ENCODE measurements around the gene USP15.

Gene USP15

GRCh38 chr12:62267026-62267425 is 6.8 kb downstream of the USP15 start:
- Histone ChIP-seq H3K27me3 (ENCODE audit: control insufficient read depth in 1 of 2, insufficient read depth in 2 of 2, low read length in 2 of 2) (no peaks in the 10 kb centered on the region), H3K4me1 (ENCODE audit: control insufficient read depth, insufficient read depth, low read length) (no peaks in the 10 kb centered on the region), H3K27ac (ENCODE audit: low read length) (no peak overlapping the region)

DNA sequence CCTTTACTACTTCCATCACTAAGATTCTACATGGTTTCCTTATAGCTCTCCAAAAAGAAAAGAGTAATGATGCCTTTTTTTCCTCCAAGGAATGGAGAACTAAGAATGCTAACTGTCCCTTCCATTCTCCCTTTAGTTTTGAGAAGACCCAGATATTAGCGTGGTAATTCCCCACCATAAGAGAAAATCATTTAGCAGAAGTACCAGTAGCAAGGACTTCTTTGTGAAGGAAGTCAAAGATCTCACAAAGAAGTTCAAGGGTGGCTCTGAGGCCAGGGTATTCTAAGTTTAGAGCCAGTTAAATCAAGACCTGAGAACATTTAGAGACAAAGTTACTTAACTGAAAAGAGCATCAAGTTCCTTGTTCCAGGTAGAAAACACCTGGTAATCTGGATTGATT is 7.3 kb downstream of the USP15 start:
- H3K4me3 ChIP-seq (ENCODE audit: low read length in 2 of 2): no peak overlapping the region
- H3K27me3 ChIP-seq (ENCODE audit: control insufficient read depth in 1 of 2, insufficient read depth in 2 of 2, low read length in 2 of 2): no peaks in the 10 kb centered on the region
- H3K27ac ChIP-seq (ENCODE audit: low read length): no peak overlapping the region
- H3K4me1 ChIP-seq (ENCODE audit: control insufficient read depth, insufficient read depth, low read length): no peaks in the 10 kb centered on the region
- no peaks in the 10 kb centered on the region for H3K36me3 ChIP-seq (ENCODE audit: control insufficient read depth in 2 of 2, insufficient read depth in 2 of 2, low read length in 2 of 2)
- no peak overlapping the region for H3K9ac ChIP-seq (ENCODE audit: low read length in 2 of 2)
- no peaks in the 10 kb centered on the region for H3K9me3 ChIP-seq (ENCODE audit: control insufficient read depth in 2 of 2, low read length in 2 of 2)

More at GRCh38 chr12:62267026-62267425, 6.8 kb downstream of the USP15 start:
- H3K4me3 ChIP-seq (ENCODE audit: low read length in 2 of 2): no peak overlapping the region
- no peaks in the 10 kb centered on the region for H3K9me3 ChIP-seq (ENCODE audit: control insufficient read depth in 2 of 2, low read length in 2 of 2)
- no peak overlapping the region for H3K9ac ChIP-seq (ENCODE audit: low read length in 2 of 2)
- H3K36me3 ChIP-seq (ENCODE audit: control insufficient read depth in 2 of 2, insufficient read depth in 2 of 2, low read length in 2 of 2): no peaks in the 10 kb centered on the region

- Histone ChIP-seq H3K36me3 (ENCODE audit: control insufficient read depth in 2 of 2, insufficient read depth in 2 of 2, low read length in 2 of 2) (no peaks in the 10 kb centered on the region), H3K9me3 (ENCODE audit: control insufficient read depth in 2 of 2, low read length in 2 of 2) (no peaks in the 10 kb centered on the region), H3K27me3 (ENCODE audit: control insufficient read depth in 1 of 2, insufficient read depth in 2 of 2, low read length in 2 of 2) (no peaks in the 10 kb centered on the region), H3K4me1 (ENCODE audit: control insufficient read depth, insufficient read depth, low read length) (no peaks in the 10 kb centered on the region), H3K27ac (ENCODE audit: low read length) (no peak overlapping the region), H3K9ac (ENCODE audit: low read length in 2 of 2) (no peak overlapping the region), H3K4me3 (ENCODE audit: low read length in 2 of 2) (no peak overlapping the region)
These were observed 8.8 kb downstream of the USP15 start for GRCh38 chr12:62268956-62269355.

- Histone ChIP-seq H3K36me3 (ENCODE audit: control insufficient read depth in 2 of 2, insufficient read depth in 2 of 2, low read length in 2 of 2) (no peaks in the 10 kb centered on the region), H3K27me3 (ENCODE audit: control insufficient read depth in 1 of 2, insufficient read depth in 2 of 2, low read length in 2 of 2) (no peaks in the 10 kb centered on the region), H3K4me3 (ENCODE audit: low read length in 2 of 2) (no peak overlapping the region), H3K9ac (ENCODE audit: low read length in 2 of 2) (no peak overlapping the region), H3K9me3 (ENCODE audit: control insufficient read depth in 2 of 2, low read length in 2 of 2) (no peaks in the 10 kb centered on the region), H3K4me1 (ENCODE audit: control insufficient read depth, insufficient read depth, low read length) (no peaks in the 10 kb centered on the region), H3K27ac (ENCODE audit: low read length) (no peak overlapping the region)
These were observed 9.4 kb downstream of the USP15 start for GRCh38 chr12:62269464-62270228.

GRCh38 chr12:62270384-62270783 is 10.2 kb downstream of the USP15 start:
- H3K36me3 ChIP-seq (ENCODE audit: control insufficient read depth in 2 of 2, insufficient read depth in 2 of 2, low read length in 2 of 2): no peaks in the 10 kb centered on the region
- no peak overlapping the region for H3K9ac ChIP-seq (ENCODE audit: low read length in 2 of 2)
- no peaks in the 10 kb centered on the region for H3K4me1 ChIP-seq (ENCODE audit: control insufficient read depth, insufficient read depth, low read length)
- no peaks in the 10 kb centered on the region for H3K9me3 ChIP-seq (ENCODE audit: control insufficient read depth in 2 of 2, low read length in 2 of 2)
- H3K27ac ChIP-seq (ENCODE audit: low read length): no peak overlapping the region
- no peak overlapping the region for H3K4me3 ChIP-seq (ENCODE audit: low read length in 2 of 2)
- no peaks in the 10 kb centered on the region for H3K27me3 ChIP-seq (ENCODE audit: control insufficient read depth in 1 of 2, insufficient read depth in 2 of 2, low read length in 2 of 2)

DNA sequence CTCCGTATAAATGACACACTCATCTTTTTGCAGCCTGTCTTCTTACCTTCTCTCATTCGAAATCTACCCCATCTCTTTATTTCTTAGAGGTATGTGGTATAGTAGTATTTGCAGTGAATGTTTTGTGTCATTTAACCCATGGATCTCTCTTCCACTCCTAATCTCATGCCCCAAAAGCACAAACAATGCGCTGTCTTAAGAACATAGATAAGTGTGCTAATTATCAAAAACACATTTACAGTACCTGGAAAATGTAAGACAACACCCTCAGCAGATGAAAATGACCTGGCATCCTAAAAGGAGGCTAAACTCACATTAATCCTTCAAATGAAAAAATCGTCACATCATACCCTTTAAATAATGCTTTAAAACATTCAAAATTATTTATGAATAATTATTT is 10.7 kb downstream of the USP15 start:
- Histone ChIP-seq H3K9ac (ENCODE audit: low read length in 2 of 2) (no peak overlapping the region), H3K27ac (ENCODE audit: low read length) (no peak overlapping the region), H3K9me3 (ENCODE audit: control insufficient read depth in 2 of 2, low read length in 2 of 2) (no peaks in the 10 kb centered on the region), H3K36me3 (ENCODE audit: control insufficient read depth in 2 of 2, insufficient read depth in 2 of 2, low read length in 2 of 2) (no peaks in the 10 kb centered on the region), H3K27me3 (ENCODE audit: control insufficient read depth in 1 of 2, insufficient read depth in 2 of 2, low read length in 2 of 2) (no peaks in the 10 kb centered on the region), H3K4me1 (ENCODE audit: control insufficient read depth, insufficient read depth, low read length) (no peaks in the 10 kb centered on the region), H3K4me3 (ENCODE audit: low read length in 2 of 2) (no peak overlapping the region)

GRCh38 chr12:62272936-62273552 is 12.8 kb downstream of the USP15 start:
- no peaks in the 10 kb centered on the region for H3K4me1 ChIP-seq (ENCODE audit: control insufficient read depth, insufficient read depth, low read length)
- H3K27me3 ChIP-seq (ENCODE audit: control insufficient read depth in 1 of 2, insufficient read depth in 2 of 2, low read length in 2 of 2): no peaks in the 10 kb centered on the region
- no peaks in the 10 kb centered on the region for H3K9me3 ChIP-seq (ENCODE audit: control insufficient read depth in 2 of 2, low read length in 2 of 2)
- no peak overlapping the region for H3K27ac ChIP-seq (ENCODE audit: low read length)
- no peak overlapping the region for H3K9ac ChIP-seq (ENCODE audit: low read length in 2 of 2)
- H3K4me3 ChIP-seq (ENCODE audit: low read length in 2 of 2): no peak overlapping the region
- no peaks in the 10 kb centered on the region for H3K36me3 ChIP-seq (ENCODE audit: control insufficient read depth in 2 of 2, insufficient read depth in 2 of 2, low read length in 2 of 2)

GRCh38 chr12:62273724-62274380 is 13.6 kb downstream of the USP15 start:
- no peak overlapping the region for H3K4me3 ChIP-seq (ENCODE audit: low read length in 2 of 2)
- H3K27ac ChIP-seq (ENCODE audit: low read length): no peak overlapping the region
- H3K4me1 ChIP-seq (ENCODE audit: control insufficient read depth, insufficient read depth, low read length): no peaks in the 10 kb centered on the region
- H3K9me3 ChIP-seq (ENCODE audit: control insufficient read depth in 2 of 2, low read length in 2 of 2): no peaks in the 10 kb centered on the region
- no peaks in the 10 kb centered on the region for H3K36me3 ChIP-seq (ENCODE audit: control insufficient read depth in 2 of 2, insufficient read depth in 2 of 2, low read length in 2 of 2)
- H3K27me3 ChIP-seq (ENCODE audit: control insufficient read depth in 1 of 2, insufficient read depth in 2 of 2, low read length in 2 of 2): no peaks in the 10 kb centered on the region
- H3K9ac ChIP-seq (ENCODE audit: low read length in 2 of 2): no peak overlapping the region

- H3K36me3 ChIP-seq (ENCODE audit: control insufficient read depth in 2 of 2, insufficient read depth in 2 of 2, low read length in 2 of 2): no peaks in the 10 kb centered on the region
- H3K9ac ChIP-seq (ENCODE audit: low read length in 2 of 2): no peak overlapping the region
- no peaks in the 10 kb centered on the region for H3K9me3 ChIP-seq (ENCODE audit: control insufficient read depth in 2 of 2, low read length in 2 of 2)
- no peaks in the 10 kb centered on the region for H3K4me1 ChIP-seq (ENCODE audit: control insufficient read depth, insufficient read depth, low read length)
- H3K4me3 ChIP-seq (ENCODE audit: low read length in 2 of 2): no peak overlapping the region
- H3K27ac ChIP-seq (ENCODE audit: low read length): no peak overlapping the region
- H3K27me3 ChIP-seq (ENCODE audit: control insufficient read depth in 1 of 2, insufficient read depth in 2 of 2, low read length in 2 of 2): no peaks in the 10 kb centered on the region
These were observed 17.8 kb downstream of the USP15 start for GRCh38 chr12:62278022-62278421.

GRCh38 chr12:62279058-62279457 is 18.9 kb downstream of the USP15 start:
- no peaks in the 10 kb centered on the region for H3K9me3 ChIP-seq (ENCODE audit: control insufficient read depth in 2 of 2, low read length in 2 of 2)
- no peak overlapping the region for H3K9ac ChIP-seq (ENCODE audit: low read length in 2 of 2)
- no peaks in the 10 kb centered on the region for H3K36me3 ChIP-seq (ENCODE audit: control insufficient read depth in 2 of 2, insufficient read depth in 2 of 2, low read length in 2 of 2)
- no peak overlapping the region for H3K4me3 ChIP-seq (ENCODE audit: low read length in 2 of 2)
- no peak overlapping the region for H3K27ac ChIP-seq (ENCODE audit: low read length)
- H3K4me1 ChIP-seq (ENCODE audit: control insufficient read depth, insufficient read depth, low read length): no peaks in the 10 kb centered on the region
- no peaks in the 10 kb centered on the region for H3K27me3 ChIP-seq (ENCODE audit: control insufficient read depth in 1 of 2, insufficient read depth in 2 of 2, low read length in 2 of 2)

DNA sequence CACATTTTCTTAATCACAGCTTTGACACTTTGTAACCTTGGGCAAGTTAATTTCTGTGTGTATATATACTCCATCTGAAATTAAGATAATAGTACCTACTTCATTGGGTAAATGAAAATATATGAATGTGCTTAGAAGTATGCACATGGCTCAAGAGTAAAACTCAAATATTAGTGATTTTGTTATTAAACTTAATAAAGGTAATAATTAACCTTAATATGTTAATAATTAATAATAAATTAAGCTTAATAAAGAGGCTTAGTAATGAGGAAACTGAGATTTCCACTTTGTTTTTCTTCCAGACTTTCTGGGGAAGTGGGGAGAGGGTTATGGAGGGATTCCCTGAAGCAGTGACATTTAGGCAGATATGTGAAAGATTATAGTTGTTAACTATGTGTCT is 19.8 kb downstream of the USP15 start:
- H3K9ac ChIP-seq (ENCODE audit: low read length in 2 of 2): no peak overlapping the region
- H3K27me3 ChIP-seq (ENCODE audit: control insufficient read depth in 1 of 2, insufficient read depth in 2 of 2, low read length in 2 of 2): no peaks in the 10 kb centered on the region
- H3K9me3 ChIP-seq (ENCODE audit: control insufficient read depth in 2 of 2, low read length in 2 of 2): no peaks in the 10 kb centered on the region
- H3K4me3 ChIP-seq (ENCODE audit: low read length in 2 of 2): no peak overlapping the region
- no peak overlapping the region for H3K27ac ChIP-seq (ENCODE audit: low read length)
- H3K4me1 ChIP-seq (ENCODE audit: control insufficient read depth, insufficient read depth, low read length): no peaks in the 10 kb centered on the region
- H3K36me3 ChIP-seq (ENCODE audit: control insufficient read depth in 2 of 2, insufficient read depth in 2 of 2, low read length in 2 of 2): no peaks in the 10 kb centered on the region
